WTC11 (cell line): ENCODE measurements around the gene MEDAG. TPM values are rescaled to one million over a fixed set of nuclear protein-coding genes. Genes with fewer than 3 reads are reported as not detected.
A peak's percentile ranks its signal among the peaks of the same experiment; 100 is the strongest.

ENCODE experiments used
- AR ChIP-seq: fragments of 250-450 bp; sonication (Bioruptor Pico); IDR thresholded peaks from 2 replicates; pipeline ENCODE4 v1.9.0; 2021; ENCODE audit warnings: mild to moderate bottlenecking
- CBFB ChIP-seq: sonication (generic); formaldehyde crosslinking; IDR thresholded peaks from 2 replicates; pipeline ENCODE4 v1.8.1; 2022; ENCODE audit warnings: mild to moderate bottlenecking, low read depth, missing genetic modification reagents
- CDX4 ChIP-seq: fragments of 250-450 bp; sonication (Bioruptor Pico); IDR thresholded peaks from 2 replicates; pipeline ENCODE4 v1.9.0; 2021; ENCODE audit warnings: moderate library complexity, mild to moderate bottlenecking, inconsistent platforms, borderline replicate concordance
- CREB1 ChIP-seq: sonication (generic); formaldehyde crosslinking; IDR thresholded peaks from 2 replicates; pipeline ENCODE4 v1.8.0; 2023; ENCODE audit warnings: mild to moderate bottlenecking, missing genetic modification reagents
- CREM ChIP-seq: sonication (generic); formaldehyde crosslinking; IDR thresholded peaks from 2 replicates; pipeline ENCODE4 v1.8.1; 2022; ENCODE audit warnings: mild to moderate bottlenecking, missing genetic modification reagents, moderate library complexity
- E2F1 ChIP-seq: sonication (generic); formaldehyde crosslinking; IDR thresholded peaks from 2 replicates; pipeline ENCODE4 v1.8.0; 2022; ENCODE audit warnings: mild to moderate bottlenecking, missing genetic modification reagents
- E2F5 ChIP-seq: sonication (generic); formaldehyde crosslinking; IDR thresholded peaks from 2 replicates; pipeline ENCODE4 v1.8.1; 2022; ENCODE audit warnings: mild to moderate bottlenecking, moderate library complexity, missing genetic modification reagents
- EMX1 ChIP-seq: fragments of 250-450 bp; sonication (Bioruptor Pico); IDR thresholded peaks from 2 replicates; pipeline ENCODE4 v1.8.0; 2021; ENCODE audit warnings: mild to moderate bottlenecking
- ERG ChIP-seq: fragments of 250-450 bp; sonication (Bioruptor Pico); IDR thresholded peaks from 2 replicates; pipeline ENCODE4 v1.8.0; 2021; ENCODE audit warnings: mild to moderate bottlenecking
- ESRRA ChIP-seq: sonication (generic); formaldehyde crosslinking; IDR thresholded peaks from 2 replicates; pipeline ENCODE4 v1.8.1; 2022; ENCODE audit warnings: mild to moderate bottlenecking, missing genetic modification reagents, borderline replicate concordance
- ETV6 ChIP-seq: sonication (generic); formaldehyde crosslinking; IDR thresholded peaks from 2 replicates; pipeline ENCODE4 v1.8.1; 2022; ENCODE audit warnings: mild to moderate bottlenecking, missing genetic modification reagents
- FOXJ3 ChIP-seq: sonication (generic); formaldehyde crosslinking; IDR thresholded peaks from 2 replicates; pipeline ENCODE4 v1.9.0; 2021; ENCODE audit warnings: missing genetic modification reagents, mild to moderate bottlenecking, borderline replicate concordance
- HMGA2 ChIP-seq: fragments of 250-450 bp; sonication (Bioruptor Pico); IDR thresholded peaks from 2 replicates; pipeline ENCODE4 v1.4.0; 2021; ENCODE audit warnings: mild to moderate bottlenecking, moderate library complexity
- MLX ChIP-seq: sonication (generic); formaldehyde crosslinking; IDR thresholded peaks from 2 replicates; pipeline ENCODE4 v1.8.1; 2023; ENCODE audit warnings: mild to moderate bottlenecking, missing genetic modification reagents, moderate library complexity
- PRDM15 ChIP-seq: sonication (generic); formaldehyde crosslinking; IDR thresholded peaks from 2 replicates; pipeline ENCODE4 v1.8.0; 2022; ENCODE audit warnings: missing genetic modification reagents
- PREB ChIP-seq: sonication (generic); formaldehyde crosslinking; IDR thresholded peaks from 2 replicates; pipeline ENCODE4 v1.8.1; 2022; ENCODE audit warnings: mild to moderate bottlenecking, missing genetic modification reagents, moderate library complexity, borderline replicate concordance
- RELA ChIP-seq: sonication (generic); formaldehyde crosslinking; IDR thresholded peaks from 2 replicates; pipeline ENCODE4 v1.8.1; 2022; ENCODE audit warnings: missing genetic modification reagents, mild to moderate bottlenecking, borderline replicate concordance
- USF1 ChIP-seq: sonication (generic); formaldehyde crosslinking; IDR thresholded peaks from 2 replicates; pipeline ENCODE4 v1.8.0; 2022; ENCODE audit warnings: mild to moderate bottlenecking, missing genetic modification reagents
- ZBTB43 ChIP-seq: sonication (generic); formaldehyde crosslinking; IDR thresholded peaks from 2 replicates; pipeline ENCODE4 v1.8.1; 2023; ENCODE audit warnings: mild to moderate bottlenecking, missing genetic modification reagents
- ZNF219 ChIP-seq: sonication (generic); formaldehyde crosslinking; IDR thresholded peaks from 2 replicates; pipeline ENCODE4 v1.8.0; 2023; ENCODE audit warnings: missing genetic modification reagents, mild to moderate bottlenecking, borderline replicate concordance
- ZNF232 ChIP-seq: sonication (generic); formaldehyde crosslinking; IDR thresholded peaks from 2 replicates; pipeline ENCODE4 v1.8.0; 2022; ENCODE audit warnings: mild to moderate bottlenecking, missing genetic modification reagents
- ZNF396 ChIP-seq: fragments of 250-450 bp; sonication (Bioruptor Pico); IDR thresholded peaks from 2 replicates; pipeline ENCODE4 v1.8.0; 2021; ENCODE audit warnings: mild to moderate bottlenecking, moderate library complexity, borderline replicate concordance
- ZNF416 ChIP-seq: fragments of 250-450 bp; sonication (Bioruptor Pico); IDR thresholded peaks from 2 replicates; pipeline ENCODE4 v1.9.0; 2021; ENCODE audit warnings: mild to moderate bottlenecking, inconsistent platforms
- total RNA-seq: library from RNA; stranded (reverse); gene quantifications from 3 replicates; pipeline ENCODE4 v1.2.3, GENCODE V29; 2021

The MEDAG gene
- total RNA-seq, 1 experiment from 2014 or later, result 2.1 TPM

- TF ChIP-seq ZBTB43 (no peak), ZNF232 (no peak), FOXJ3 (CRISPR knock-in tag) (no peak), CDX4 (CRISPR knock-in tag) (no peak), ETV6 (CRISPR knock-in tag) (0 out of 2 replicates have a peak, but pooled peaks have one; percentile 76), EMX1 (CRISPR knock-in tag) (no peak), E2F1 (CRISPR knock-in tag) (no peak), RELA (0 out of 2 replicates have a peak, but pooled peaks have one; percentile 45), CBFB (CRISPR knock-in tag) (no peak), CREB1 (peak; percentile 76; the same call in 1 of the 2 replicates), ZNF396 (CRISPR knock-in tag) (no peak), HMGA2 (CRISPR knock-in tag) (no peak), ERG (CRISPR knock-in tag) (no peak), CREM (CRISPR knock-in tag) (no peak), USF1 (CRISPR knock-in tag) (no peak), PRDM15 (CRISPR knock-in tag) (no peak), AR (CRISPR knock-in tag) (no peak), ZNF219 (CRISPR knock-in tag) (no peak), E2F5 (CRISPR knock-in tag) (no peak), ESRRA (no peak; the same call in 1 of the 2 replicates), ZNF416 (CRISPR knock-in tag) (no peak), MLX (CRISPR knock-in tag) (no peak), PREB (CRISPR knock-in tag) (no peak)
Measured at GRCh38 chr13:30906411-30907051, 460 bp downstream of the MEDAG start (continued).
